Mesenchymal stem cell (in vitro differentiated cells and primary cell): ENCODE data around the gene IRAK3.

Source experiments
- DNase-seq: peaks from one replicate; pipeline ENCODE4 v3.0.0-alpha.2; 2013
- H2AFZ ChIP-seq: one replicate; pipeline ENCODE4 v1.6.1; 2013; ENCODE audit warnings: low read depth, mild to moderate bottlenecking, control low read depth, inconsistent platforms, low read length, moderate library complexity
- H2AK5ac ChIP-seq: 2 replicates; pipeline ENCODE4 v1.6.1; 2013; ENCODE audit warnings: low read length, moderate library complexity, mild to moderate bottlenecking, inconsistent platforms; ENCODE audit not compliant: severe bottlenecking
- H2BK120ac ChIP-seq: one replicate; pipeline ENCODE4 v1.6.1; 2013; ENCODE audit warnings: low read depth, mild to moderate bottlenecking, inconsistent platforms, low read length, moderate library complexity
- H2BK12ac ChIP-seq, 2 experiments: one replicate each; pipeline ENCODE4 v1.6.1; 2013; ENCODE audit warnings: inconsistent platforms in 2 of 2, low read length in 2 of 2, mild to moderate bottlenecking in 2 of 2, moderate library complexity in 2 of 2, control low read depth in 1 of 2
- H2BK15ac ChIP-seq: one replicate; pipeline ENCODE4 v1.6.1; 2013; ENCODE audit warnings: mild to moderate bottlenecking, low read depth, inconsistent platforms; ENCODE audit not compliant: poor library complexity, severe bottlenecking
- H2BK5ac ChIP-seq: 2 replicates; pipeline ENCODE4 v1.6.1; 2013; ENCODE audit warnings: low read depth, mild to moderate bottlenecking, low read length, control low read depth, inconsistent platforms; ENCODE audit not compliant: poor library complexity, severe bottlenecking
- H3K14ac ChIP-seq, 2 experiments: one replicate each; pipeline ENCODE4 v1.6.1; 2013; ENCODE audit warnings: inconsistent platforms in 2 of 2, low read length in 2 of 2, control low read depth in 1 of 2, mild to moderate bottlenecking in 1 of 2, moderate library complexity in 1 of 2
- H3K18ac ChIP-seq, 2 experiments: one replicate each; pipeline ENCODE4 v1.6.1; 2013; ENCODE audit warnings: inconsistent platforms in 2 of 2, low read length in 2 of 2, control low read depth in 1 of 2, low read depth in 1 of 2, mild to moderate bottlenecking in 1 of 2
- H3K23ac ChIP-seq, 2 experiments: one replicate each; pipeline ENCODE4 v1.6.1; 2013; ENCODE audit warnings: inconsistent platforms in 2 of 2, low read length in 2 of 2, mild to moderate bottlenecking in 2 of 2, moderate library complexity in 2 of 2, control low read depth in 1 of 2
- H3K27ac ChIP-seq: 2 replicates; pipeline ENCODE4 v1.5.1; 2013; ENCODE audit warnings: mild to moderate bottlenecking, moderate library complexity, low read length, control low read depth, inconsistent platforms; ENCODE audit not compliant: poor library complexity, severe bottlenecking
- H3K27me3 ChIP-seq, 2 experiments: 2 replicates each; pipeline versions ENCODE4 v1.6.1 to v1.7.0; 2013; ENCODE audit warnings: low read length in 2 of 2, mild to moderate bottlenecking in 2 of 2, moderate library complexity in 2 of 2, control low read depth in 1 of 2, inconsistent platforms in 1 of 2; ENCODE audit not compliant: control insufficient read depth in 1 of 2, insufficient read depth in 1 of 2
- H3K36me3 ChIP-seq, 2 experiments: 2 replicates each; pipeline versions ENCODE4 v1.6.1 to v1.7.0; 2013; ENCODE audit warnings: low read length in 2 of 2, control low read depth in 1 of 2, inconsistent platforms in 1 of 2, low read depth in 1 of 2, mild to moderate bottlenecking in 1 of 2; ENCODE audit not compliant: insufficient read depth in 2 of 2, control insufficient read depth in 1 of 2
- H3K4ac ChIP-seq, 2 experiments: one replicate each; pipeline ENCODE4 v1.6.1; 2013; ENCODE audit warnings: inconsistent platforms in 2 of 2, low read length in 2 of 2, mild to moderate bottlenecking in 2 of 2, moderate library complexity in 2 of 2, control low read depth in 1 of 2, low read depth in 1 of 2
- H3K4me1 ChIP-seq: 2 replicates; pipeline ENCODE4 v1.6.1; 2013; ENCODE audit warnings: low read depth, low read length, control low read depth; ENCODE audit not compliant: control insufficient read depth, insufficient read depth
- H3K4me2 ChIP-seq: 2 replicates; pipeline ENCODE4 v1.6.1; 2013; ENCODE audit warnings: low read length, mild to moderate bottlenecking, inconsistent platforms; ENCODE audit not compliant: poor library complexity, severe bottlenecking
- H3K4me3 ChIP-seq, 2 experiments: 2 replicates each; pipeline versions ENCODE4 v1.5.1 to v1.7.0; 2013; ENCODE audit warnings: low read length in 2 of 2, mild to moderate bottlenecking in 2 of 2, control low read depth in 1 of 2, low read depth in 1 of 2; ENCODE audit not compliant: insufficient read depth in 1 of 2
- H3K79me1 ChIP-seq: replicated peaks from 2 replicates; pipeline ENCODE4 v1.6.1; 2013; ENCODE audit warnings: mild to moderate bottlenecking, control low read depth, low read length, inconsistent platforms; ENCODE audit not compliant: poor library complexity, severe bottlenecking
- H3K9ac ChIP-seq: 2 replicates; pipeline ENCODE4 v1.7.0; 2013; ENCODE audit warnings: mild to moderate bottlenecking, low read length, moderate library complexity
- H3K9me3 ChIP-seq: 2 replicates; pipeline ENCODE4 v1.7.0; 2013; ENCODE audit warnings: mild to moderate bottlenecking, low read length; ENCODE audit not compliant: control insufficient read depth
- H4K8ac ChIP-seq: one replicate; pipeline ENCODE4 v1.6.1; 2013; ENCODE audit warnings: inconsistent platforms, mild to moderate bottlenecking, low read length, moderate library complexity
- H4K91ac ChIP-seq: one replicate; pipeline ENCODE4 v1.6.1; 2013; ENCODE audit warnings: mild to moderate bottlenecking, low read length, inconsistent platforms
- WGBS: methylation state at CpG from one replicate; pipeline ENCODE4 v1.1.7; 2013; ENCODE audit warnings: mixed read lengths; 5-methylcytosine and 5-hydroxymethylcytosine counted together

Gene IRAK3

GRCh38 chr12:66255737-66256136 is 66.7 kb downstream of the IRAK3 start:
- no peak overlapping the region for H4K8ac ChIP-seq
- H2BK120ac ChIP-seq, result no peak overlapping the region
- H3K9me3 ChIP-seq, result no peaks in the 10 kb centered on the region
- no peak overlapping the region for H4K91ac ChIP-seq
- H2BK5ac ChIP-seq, result no peak overlapping the region
- no peak overlapping the region for H3K4ac ChIP-seq
- H2BK15ac ChIP-seq, result no peak overlapping the region
- no peaks in the 10 kb centered on the region for H3K4me1 ChIP-seq
- no peak overlapping the region for H3K27ac ChIP-seq
- no peak overlapping the region for H3K14ac ChIP-seq
- H2AK5ac ChIP-seq, result no peak overlapping the region
- no peak overlapping the region for H3K23ac ChIP-seq
- peaks cover 0 to 22% of the 10 kb centered on the region in 2 experiments for H3K27me3 ChIP-seq
- H3K36me3 ChIP-seq, result peaks cover 0 to 13% of the 10 kb centered on the region in 2 experiments
- H3K4me2 ChIP-seq, result no peak overlapping the region
- DNase-seq, result no peak
- no peak overlapping the region for H3K9ac ChIP-seq
- no peak overlapping the region for H3K4me3 ChIP-seq
- no peak overlapping the region for H2AFZ ChIP-seq
- no peaks in the 10 kb centered on the region for H3K79me1 ChIP-seq
- no peak overlapping the region for H2BK12ac ChIP-seq
- no peak overlapping the region for H3K18ac ChIP-seq

GRCh38 chr12:66258011-66258410 is 69.0 kb downstream of the IRAK3 start:
- WGBS, result 78% methylated on average over 3 of the region's 3 CpGs
- Histone ChIP-seq H3K4ac (no peak overlapping the region), H2BK15ac (no peak overlapping the region), H3K79me1 (no peaks in the 10 kb centered on the region), H3K27ac (no peak overlapping the region), H2BK120ac (no peak overlapping the region), H2AFZ (no peak overlapping the region), H3K36me3 (no peaks in the 10 kb centered on the region), H4K91ac (no peak overlapping the region), H4K8ac (no peak overlapping the region), H3K18ac (no peak overlapping the region), H3K4me1 (no peaks in the 10 kb centered on the region), H3K9me3 (no peaks in the 10 kb centered on the region), H3K27me3 (peaks cover 0 to 15% of the 10 kb centered on the region in 2 experiments), H3K9ac (no peak overlapping the region), H2BK5ac (no peak overlapping the region), H2BK12ac (no peak overlapping the region), H3K23ac (no peak overlapping the region), H3K4me3 (no peak overlapping the region), H3K4me2 (no peak overlapping the region), H2AK5ac (no peak overlapping the region), H3K14ac (no peak overlapping the region)
- DNase-seq, result no peak

- no peak for DNase-seq
- Histone ChIP-seq H3K36me3 (no peaks in the 10 kb centered on the region), H3K4me3 (no peak overlapping the region), H3K9me3 (no peaks in the 10 kb centered on the region), H3K14ac (no peak overlapping the region), H3K9ac (no peak overlapping the region), H2BK120ac (no peak overlapping the region), H3K4me2 (no peak overlapping the region), H4K91ac (no peak overlapping the region), H2AFZ (no peak overlapping the region), H3K18ac (no peak overlapping the region), H3K79me1 (no peaks in the 10 kb centered on the region), H2BK12ac (no peak overlapping the region), H3K23ac (no peak overlapping the region), H3K4ac (no peak overlapping the region), H3K27ac (no peak overlapping the region), H2BK5ac (no peak overlapping the region), H2AK5ac (no peak overlapping the region), H2BK15ac (no peak overlapping the region), H3K27me3 (peaks cover 0 to 6% of the 10 kb centered on the region in 2 experiments), H3K4me1 (no peaks in the 10 kb centered on the region), H4K8ac (no peak overlapping the region)
Measured at GRCh38 chr12:66262737-66263136, 73.7 kb downstream of the IRAK3 start.

GRCh38 chr12:66268562-66268961 is 79.5 kb downstream of the IRAK3 start:
- no peak overlapping the region for H2AFZ ChIP-seq
- H3K9ac ChIP-seq, result no peak overlapping the region
- H2AK5ac ChIP-seq, result no peak overlapping the region
- no peak overlapping the region for H2BK120ac ChIP-seq
- no peak overlapping the region for H3K4me2 ChIP-seq
- no peak overlapping the region for H2BK5ac ChIP-seq
- H2BK12ac ChIP-seq, result no peak overlapping the region
- no peaks in the 10 kb centered on the region for H3K79me1 ChIP-seq
- H2BK15ac ChIP-seq, result no peak overlapping the region
- no peak overlapping the region for H4K91ac ChIP-seq
- H3K14ac ChIP-seq, result no peak overlapping the region
- 81% methylated on average over 3 of the region's 3 CpGs for WGBS
- DNase-seq, result no peak
- no peak overlapping the region for H3K18ac ChIP-seq
- no peak overlapping the region for H3K4me3 ChIP-seq
- H3K9me3 ChIP-seq, result no peaks in the 10 kb centered on the region
- no peak overlapping the region for H3K27ac ChIP-seq
- H3K27me3 ChIP-seq, result peaks cover 0 to 19% of the 10 kb centered on the region in 2 experiments
- no peaks in the 10 kb centered on the region for H3K36me3 ChIP-seq
- H3K4ac ChIP-seq, result no peak overlapping the region
- no peak overlapping the region for H3K23ac ChIP-seq
- no peak overlapping the region for H4K8ac ChIP-seq
- H3K4me1 ChIP-seq, result no peaks in the 10 kb centered on the region
